Ishikawa (cell line): ENCODE results near the gene USP46.

ENCODE experiments used
- CEBPB ChIP-seq: IDR thresholded peaks from 2 replicates; pipeline ENCODE4 v1.6.1; 2012
- CREB1 ChIP-seq: IDR thresholded peaks from 2 replicates; pipeline ENCODE4 v1.6.1; 2012; ENCODE audit warnings: low read depth
- EGR1 ChIP-seq: IDR thresholded peaks from 2 replicates; pipeline ENCODE4 v1.6.1; 2012
- EP300 ChIP-seq: IDR thresholded peaks from 2 replicates; pipeline ENCODE4 v1.6.1; 2012; ENCODE audit warnings: borderline replicate concordance
- FOXM1 ChIP-seq: IDR thresholded peaks from 2 replicates; pipeline ENCODE4 v1.6.1; 2012; ENCODE audit warnings: low read depth, borderline replicate concordance
- MAX ChIP-seq: IDR thresholded peaks from 2 replicates; pipeline ENCODE4 v1.6.1; 2012
- NFIC ChIP-seq: IDR thresholded peaks from 2 replicates; pipeline ENCODE4 v1.6.1; 2012
- RAD21 ChIP-seq: IDR thresholded peaks from 2 replicates; pipeline ENCODE4 v1.6.1; 2012; ENCODE audit warnings: low read depth
- REST ChIP-seq: IDR thresholded peaks from 2 replicates; pipeline ENCODE4 v1.6.1; 2012; ENCODE audit warnings: low read depth, mild to moderate bottlenecking
- TAF1 ChIP-seq: IDR thresholded peaks from 2 replicates; pipeline ENCODE4 v1.6.1; 2012; ENCODE audit warnings: low read depth, mild to moderate bottlenecking
- TCF12 ChIP-seq: IDR thresholded peaks from 2 replicates; pipeline ENCODE4 v1.6.1; 2012; ENCODE audit warnings: low read depth
- TEAD4 ChIP-seq: IDR thresholded peaks from 2 replicates; pipeline ENCODE4 v1.6.1; 2012
- USF1 ChIP-seq: IDR thresholded peaks from 2 replicates; pipeline ENCODE4 v1.6.1; 2012
- YY1 ChIP-seq: IDR thresholded peaks from 2 replicates; pipeline ENCODE4 v1.6.1; 2012; ENCODE audit warnings: low read depth
- ZBTB7A ChIP-seq: IDR thresholded peaks from 2 replicates; pipeline ENCODE4 v1.6.1; 2012; ENCODE audit warnings: low read depth

USP46 gene

GRCh38 chr4:52606726-52607125 is 52.4 kb downstream of the USP46 start:
- TF ChIP-seq TCF12, result no peak
- TF ChIP-seq TAF1, result no peak
- TF ChIP-seq EGR1, result no peak

GRCh38 chr4:52606040-52606439 is 53.1 kb downstream of the USP46 start:
- TF ChIP-seq YY1 (no peak), CEBPB (no peak), CREB1 (no peak), FOXM1 (no peak), TEAD4 (no peak), TCF12 (no peak)

- TF ChIP-seq NFIC (no peak), TEAD4 (no peak), YY1 (no peak), TAF1 (no peak), REST (no peak), TCF12 (no peak), MAX (no peak), ZBTB7A (no peak), EGR1 (no peak), CEBPB (no peak), EP300 (no peak), USF1 (no peak), FOXM1 (no peak), CREB1 (no peak)
These were observed 54.9 kb downstream of the USP46 start for GRCh38 chr4:52604215-52604614.

- TF ChIP-seq USF1 (0 out of 2 replicates have a peak, but pooled peaks have one; percentile 27), NFIC (peak; percentile 80), FOXM1 (0 out of 2 replicates have a peak, but pooled peaks have one; percentile 23), TCF12 (peak; percentile 79), MAX (peak; percentile 58), CEBPB (no peak), EP300 (peak; percentile 62), TEAD4 (peak; percentile 62), YY1 (no peak), RAD21 (peak; percentile 13; the same call in 1 of the 2 replicates), REST (no peak)
These were observed 58.8 kb downstream of the USP46 start for GRCh38 chr4:52600275-52600674.

- TF ChIP-seq YY1 (no peak), FOXM1 (no peak), CREB1 (no peak), EGR1 (no peak), MAX (no peak)
These were observed 64.1 kb downstream of the USP46 start for GRCh38 chr4:52595001-52595400.

GRCh38 chr4:52592287-52592686 is 66.8 kb downstream of the USP46 start:
- TF ChIP-seq EP300, result no peak
